ENCODE data around the gene RFTN2. TPM values are rescaled to one million over a fixed set of nuclear protein-coding genes. Genes with fewer than 3 reads are reported as not detected.
"Not testable (repeated sequence)": the region's sequence is repeated elsewhere in the genome, so short reads cannot be mapped to it uniquely, and the experiment has no call there.

RFTN2 gene
- under 1 TPM; 0.08 to 0.88 TPM for total RNA-seq

- Mint-ChIP-seq H3K4me3 (no peak within 1 kb of the TSS), H3K9me3 (no peaks in the 10 kb centered on the region), H3K4me1 (peaks cover 1% of the 10 kb centered on the region), H3K36me3 (no peaks in the 10 kb centered on the region), H3K27me3 (peaks cover 20% of the 10 kb centered on the region), H3K27ac (no peak within 1 kb of the TSS)
- ATAC-seq (ENCODE audit: low read depth): no peak
- DNase-seq: no peak
- POLR2A ChIA-PET: interaction anchor here (0.6 kb wide), 1 partner anchor 876 kb away, joined by 5 read pairs; no protein-coding TSS in a partner anchor
Measured at GRCh38 chr2:197675246-197675645, at the start of gene RFTN2. Gene RFTN2 (minus strand): TSS chr2:197675587. CDS start chr2:197675458, 129 bp downstream.

DNA sequence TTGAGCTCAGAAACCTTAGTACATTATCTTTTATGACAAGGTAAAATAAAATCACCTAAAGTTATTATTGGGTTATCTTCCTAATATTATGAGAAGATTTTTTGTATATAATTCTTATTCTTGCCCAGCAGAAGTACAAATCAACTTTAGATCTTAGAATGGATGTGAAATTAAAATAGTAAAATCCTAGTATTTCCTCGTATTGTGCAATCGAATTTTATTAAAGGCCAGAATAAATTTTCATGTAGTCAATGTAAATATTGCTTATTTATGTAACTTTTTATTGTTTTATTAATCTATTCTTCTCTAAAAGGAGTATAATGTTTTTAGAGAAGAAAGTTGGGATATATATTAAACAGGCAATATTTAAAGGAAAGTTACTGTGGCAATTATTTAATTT is 42.5 kb upstream of the RFTN2 start:
- H3K9me3 Mint-ChIP-seq: no peaks in the 10 kb centered on the region
- DNase-seq: no peak
- H3K4me1 Mint-ChIP-seq: peaks cover 7% of the 10 kb centered on the region
- H3K27me3 Mint-ChIP-seq: no peaks in the 10 kb centered on the region
- no peak overlapping the region for H3K27ac Mint-ChIP-seq
- POLR2A ChIA-PET: no interaction called here
- peaks cover 9% of the 10 kb centered on the region for H3K36me3 Mint-ChIP-seq
- ATAC-seq (ENCODE audit: low read depth): no peak
- no peak overlapping the region for H3K4me3 Mint-ChIP-seq

- Mint-ChIP-seq H3K27me3 (no peaks in the 10 kb centered on the region), H3K4me3 (no peak overlapping the region), H3K27ac (no peak overlapping the region), H3K4me1 (peaks cover 31% of the 10 kb centered on the region), H3K36me3 (peaks cover 30% of the 10 kb centered on the region), H3K9me3 (no peaks in the 10 kb centered on the region)
- POLR2A ChIA-PET: no interaction called here
- DNase-seq: no peak
- no peak for ATAC-seq (ENCODE audit: low read depth)
Measured at GRCh38 chr2:197713271-197713670, 37.9 kb upstream of the RFTN2 start.

GRCh38 chr2:197711578-197711977 is 36.2 kb upstream of the RFTN2 start:
- no peaks in the 10 kb centered on the region for H3K27me3 Mint-ChIP-seq
- DNase-seq (no peak), ATAC-seq (ENCODE audit: low read depth) (no peak)
- peaks cover 31% of the 10 kb centered on the region for H3K36me3 Mint-ChIP-seq
- H3K4me3 Mint-ChIP-seq: no peak overlapping the region
- POLR2A ChIA-PET: no interaction called here
- no peaks in the 10 kb centered on the region for H3K9me3 Mint-ChIP-seq
- H3K4me1 Mint-ChIP-seq: peaks cover 41% of the 10 kb centered on the region
- H3K27ac Mint-ChIP-seq: no peak overlapping the region

- no peak overlapping the region for H3K4me3 Mint-ChIP-seq
- no peaks in the 10 kb centered on the region for H3K27me3 Mint-ChIP-seq
- no peak overlapping the region for H3K27ac Mint-ChIP-seq
- no peak for ATAC-seq (ENCODE audit: low read depth)
- DNase-seq: no peak
- peaks cover 30% of the 10 kb centered on the region for H3K36me3 Mint-ChIP-seq
- no peaks in the 10 kb centered on the region for H3K9me3 Mint-ChIP-seq
- H3K4me1 Mint-ChIP-seq: peaks cover 43% of the 10 kb centered on the region
- POLR2A ChIA-PET: no interaction called here
Measured at GRCh38 chr2:197710424-197711042, 35.1 kb upstream of the RFTN2 start.

DNA sequence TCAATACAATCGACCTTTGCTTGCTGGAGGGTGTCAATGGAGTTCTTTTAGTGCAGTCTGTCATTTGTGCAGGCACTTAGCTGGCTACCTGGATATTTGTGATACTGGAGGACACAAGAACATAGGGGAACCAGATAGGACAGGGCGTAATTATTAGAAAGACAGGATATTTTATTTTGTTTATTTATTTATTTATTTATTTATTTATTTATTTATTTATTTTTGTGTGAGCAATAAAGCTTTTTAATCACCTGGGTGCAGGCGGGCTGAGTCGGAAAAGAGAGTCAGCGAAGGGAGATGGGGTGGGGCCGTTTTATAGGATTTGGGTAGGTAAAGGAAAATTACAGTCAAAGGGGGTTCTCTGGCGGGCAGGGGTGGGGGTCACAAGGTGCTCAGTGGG is 33.8 kb upstream of the RFTN2 start:
- DNase-seq; H3K27ac Mint-ChIP-seq; H3K9me3 Mint-ChIP-seq; POLR2A ChIA-PET; ATAC-seq (ENCODE audit: low read depth); H3K27me3 Mint-ChIP-seq: not testable (repeated sequence)
- Mint-ChIP-seq H3K36me3 (peaks cover 27% of the 10 kb centered on the region), H3K4me1 (peaks cover 46% of the 10 kb centered on the region), H3K4me3 (peak overlapping the region; percentile 41)

GRCh38 chr2:197708331-197708730 is 32.9 kb upstream of the RFTN2 start:
- ATAC-seq (ENCODE audit: low read depth) (no peak), DNase-seq (no peak)
- Mint-ChIP-seq H3K27me3 (no peaks in the 10 kb centered on the region), H3K4me1 (peaks cover 47% of the 10 kb centered on the region), H3K36me3 (peaks cover 27% of the 10 kb centered on the region), H3K9me3 (no peaks in the 10 kb centered on the region), H3K4me3 (peak overlapping the region; percentile 41), H3K27ac (no peak overlapping the region)
- POLR2A ChIA-PET: no interaction called here

DNA sequence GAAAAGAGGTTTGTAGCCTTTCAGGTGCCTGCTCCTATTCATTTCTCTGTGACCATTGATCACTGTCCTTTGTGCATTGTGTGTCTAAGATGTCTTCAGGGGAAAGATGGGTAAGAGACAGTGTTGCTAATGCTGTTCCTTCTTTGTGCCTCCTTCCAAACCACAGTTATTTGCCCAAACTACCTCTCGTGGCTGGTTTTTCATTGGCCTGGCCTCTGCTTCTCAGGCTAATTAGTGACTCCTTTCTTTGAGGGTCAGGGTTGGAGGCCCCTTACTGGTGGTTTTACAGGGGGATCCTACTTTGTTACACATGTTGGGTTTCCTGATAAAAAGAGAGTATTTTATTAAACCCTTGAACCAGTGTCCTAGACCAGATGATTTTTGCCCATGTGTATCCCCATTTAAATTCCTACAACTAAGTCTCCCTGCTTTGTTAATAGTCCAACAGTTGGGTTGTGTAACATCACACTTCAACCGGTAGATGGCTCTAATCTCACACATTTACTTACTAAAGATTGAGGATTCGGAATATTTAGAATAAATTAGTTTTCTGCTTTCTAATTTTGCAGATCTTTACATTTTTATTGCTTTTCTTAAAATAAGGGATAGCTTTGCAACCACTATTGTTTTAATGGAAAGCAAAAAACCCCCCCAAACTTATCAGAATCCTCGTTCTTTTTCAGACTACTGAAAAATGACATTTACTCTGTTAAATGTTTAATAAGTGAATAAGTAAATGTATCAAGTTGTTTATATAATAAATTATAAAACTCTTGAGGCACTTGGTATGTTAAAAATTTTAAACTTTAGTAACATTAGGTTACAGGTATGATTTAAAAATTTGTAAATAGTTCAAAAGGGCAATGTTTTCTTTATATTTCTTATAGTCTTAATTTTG is 32.2 kb upstream of the RFTN2 start:
- Mint-ChIP-seq H3K27ac (peak overlapping the region; percentile 50), H3K4me3 (peak overlapping the region; percentile 83), H3K36me3 (peaks cover 19% of the 10 kb centered on the region), H3K27me3 (no peaks in the 10 kb centered on the region), H3K4me1 (peaks cover 41% of the 10 kb centered on the region), H3K9me3 (peaks cover 1% of the 10 kb centered on the region)
- POLR2A ChIA-PET: interaction anchor here (1.0 kb wide), 1 partner anchor 273 kb away, joined by 3 read pairs; the partner anchor contains the start of gene SF3B1
- ATAC-seq (ENCODE audit: low read depth) (no peak), DNase-seq (no peak)

GRCh38 chr2:197706839-197707207 is 31.4 kb upstream of the RFTN2 start:
- POLR2A ChIA-PET: interaction anchor here (0.9 to 2.6 kb wide), 3 partner anchors 191 to 272 kb away, joined by 3 to 18 read pairs (median 3); partner anchors contain the start of genes HSPD1, MOB4 and SF3B1
- H3K4me3 Mint-ChIP-seq: peak overlapping the region; percentile 83
- H3K27me3 Mint-ChIP-seq: no peaks in the 10 kb centered on the region
- no peak for DNase-seq
- H3K9me3 Mint-ChIP-seq: peaks cover 2% of the 10 kb centered on the region
- peaks cover 39% of the 10 kb centered on the region for H3K4me1 Mint-ChIP-seq
- no peak overlapping the region for H3K27ac Mint-ChIP-seq
- ATAC-seq (ENCODE audit: low read depth): no peak
- H3K36me3 Mint-ChIP-seq: peaks cover 16% of the 10 kb centered on the region

- ATAC-seq (ENCODE audit: low read depth) (no peak), DNase-seq (no peak)
- POLR2A ChIA-PET: interaction anchor here (0.9 to 2.6 kb wide), 6 partner anchors 190 to 276 kb away, joined by 3 to 18 read pairs (median 4); partner anchors contain the start of genes HSPD1, HSPE1, MOB4 and SF3B1
- Mint-ChIP-seq H3K27me3 (no peaks in the 10 kb centered on the region), H3K4me3 (peak overlapping the region; percentile 83), H3K27ac (peak overlapping the region; percentile 88), H3K4me1 (peaks cover 39% of the 10 kb centered on the region), H3K9me3 (peaks cover 2% of the 10 kb centered on the region), H3K36me3 (peaks cover 12% of the 10 kb centered on the region)
Measured at GRCh38 chr2:197705912-197706838, 30.8 kb upstream of the RFTN2 start.

- DNase-seq: peak; percentile 95
- peak within 1 kb of the TSS; percentile 94 for H3K27ac Mint-ChIP-seq
- ATAC-seq (ENCODE audit: low read depth): peak; percentile 86
- peaks cover 3% of the 10 kb centered on the region for H3K9me3 Mint-ChIP-seq
- peaks cover 37% of the 10 kb centered on the region for H3K4me1 Mint-ChIP-seq
- H3K36me3 Mint-ChIP-seq: peaks cover 12% of the 10 kb centered on the region
- H3K27me3 Mint-ChIP-seq: no peaks in the 10 kb centered on the region
- peak within 1 kb of the TSS; percentile 89 for H3K4me3 Mint-ChIP-seq
- POLR2A ChIA-PET: interaction anchor here (0.6 to 2.6 kb wide), 6 partner anchors 12 to 275 kb away, joined by 3 to 18 read pairs (median 5); partner anchors contain the start of genes HSPD1, HSPE1, MOB4 and SF3B1
Measured at GRCh38 chr2:197705121-197705911, 29.9 kb upstream of the RFTN2 start, which contains the start of gene MARS2. Gene MARS2 (plus strand): TSS chr2:197705369. CDS start chr2:197705406, 37 bp downstream.
